GF-D8 (cell line): ENCODE data around the gene NDUFA13.

Source experiments
- DNase-seq: peaks from one replicate; lab custom pipeline; 2025; lab: John Stamatoyannopoulos, UW

NDUFA13 gene

DNA sequence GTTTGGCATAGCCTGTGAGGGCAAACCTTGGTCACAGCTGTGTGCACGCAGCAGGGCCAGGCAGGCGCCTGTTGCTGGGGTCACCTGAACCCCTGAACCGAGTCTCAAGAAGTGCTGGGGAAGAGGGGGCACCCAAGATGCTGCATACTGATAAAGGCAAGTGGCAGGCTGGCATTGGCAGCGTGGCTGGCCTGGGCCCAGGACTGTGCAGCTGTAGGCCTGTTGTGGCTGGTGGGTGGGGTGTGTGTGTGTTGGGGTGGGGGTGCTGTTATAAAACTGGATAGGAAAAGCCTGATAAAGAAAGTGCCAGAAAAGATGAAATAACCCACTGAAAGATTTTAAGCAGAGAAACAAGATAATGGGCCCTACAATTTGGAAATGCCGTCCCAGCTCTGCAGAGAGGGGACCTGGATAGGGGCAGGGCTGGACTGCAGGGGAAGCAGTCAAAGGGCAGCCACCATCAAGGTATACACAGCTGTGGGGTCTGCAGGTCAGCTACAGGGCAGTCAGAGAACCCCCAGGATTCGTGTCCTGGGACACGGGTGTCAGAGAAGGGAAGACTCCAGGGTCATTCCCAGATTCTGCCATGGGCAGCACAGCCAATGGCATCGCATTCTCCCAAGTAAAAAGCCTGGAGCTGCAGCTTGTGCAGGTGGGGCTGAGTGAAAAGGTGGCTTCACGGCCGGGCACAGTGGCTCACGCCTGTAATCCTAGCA is 55.2 kb downstream of the NDUFA13 start:
- no peak for DNase-seq

DNA sequence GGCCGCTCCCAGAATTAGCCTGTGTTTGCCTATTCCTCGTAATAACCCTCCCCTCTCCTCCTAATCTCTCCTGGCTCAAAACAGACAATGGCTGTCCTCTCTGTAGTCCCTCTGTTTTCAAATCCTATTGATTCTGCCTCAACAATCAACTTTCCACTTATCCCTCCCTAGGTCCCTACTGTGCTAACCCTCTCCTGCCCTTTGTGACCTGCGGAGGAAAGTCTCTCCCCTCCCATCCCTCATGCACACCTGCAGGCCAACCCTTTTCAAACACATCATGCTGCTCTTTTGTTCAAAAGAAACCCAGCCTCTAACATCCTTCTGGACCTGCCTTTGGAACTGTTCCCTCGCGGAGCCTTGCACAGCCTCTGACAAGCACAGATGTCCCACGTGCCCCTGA is 59.4 kb downstream of the NDUFA13 start:
- DNase-seq: no peak
